ENCODE data around the gene SKOR2.
"Not testable (repeated sequence)": the region's sequence is repeated elsewhere in the genome, so short reads cannot be mapped to it uniquely, and the experiment has no call there.

SKOR2 gene

DNA sequence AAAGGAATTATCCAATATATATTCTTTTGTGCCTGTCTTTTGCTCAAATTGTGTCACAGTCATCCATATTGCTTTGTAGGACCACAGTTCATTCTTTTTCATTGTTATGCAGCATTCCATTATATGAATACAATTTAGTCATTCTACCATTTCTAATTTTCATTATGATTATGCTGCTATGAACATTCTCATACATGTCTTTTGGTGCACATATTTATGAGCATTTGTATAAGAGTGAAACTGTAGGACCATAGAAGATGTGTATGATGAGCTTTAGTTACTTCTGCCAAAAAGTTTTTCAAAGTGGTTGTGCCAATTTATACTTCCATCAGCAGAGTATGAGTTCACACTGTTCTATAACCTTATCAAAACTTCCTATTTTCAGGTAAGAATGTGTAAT, 83.0 kb downstream of the SKOR2 start:
- no peak for DNase-seq (ENCODE audit: low spot score)
- TF ChIP-seq, protein P1, sequence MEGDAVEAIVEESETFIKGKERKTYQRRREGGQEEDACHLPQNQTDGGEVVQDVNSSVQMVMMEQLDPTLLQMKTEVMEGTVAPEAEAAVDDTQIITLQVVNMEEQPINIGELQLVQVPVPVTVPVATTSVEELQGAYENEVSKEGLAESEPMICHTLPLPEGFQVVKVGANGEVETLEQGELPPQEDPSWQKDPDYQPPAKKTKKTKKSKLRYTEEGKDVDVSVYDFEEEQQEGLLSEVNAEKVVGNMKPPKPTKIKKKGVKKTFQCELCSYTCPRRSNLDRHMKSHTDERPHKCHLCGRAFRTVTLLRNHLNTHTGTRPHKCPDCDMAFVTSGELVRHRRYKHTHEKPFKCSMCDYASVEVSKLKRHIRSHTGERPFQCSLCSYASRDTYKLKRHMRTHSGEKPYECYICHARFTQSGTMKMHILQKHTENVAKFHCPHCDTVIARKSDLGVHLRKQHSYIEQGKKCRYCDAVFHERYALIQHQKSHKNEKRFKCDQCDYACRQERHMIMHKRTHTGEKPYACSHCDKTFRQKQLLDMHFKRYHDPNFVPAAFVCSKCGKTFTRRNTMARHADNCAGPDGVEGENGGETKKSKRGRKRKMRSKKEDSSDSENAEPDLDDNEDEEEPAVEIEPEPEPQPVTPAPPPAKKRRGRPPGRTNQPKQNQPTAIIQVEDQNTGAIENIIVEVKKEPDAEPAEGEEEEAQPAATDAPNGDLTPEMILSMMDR (IDR thresholded peaks at IDR 0.05; ENCODE audit: extremely low read depth, missing control alignments): no peak

DNA sequence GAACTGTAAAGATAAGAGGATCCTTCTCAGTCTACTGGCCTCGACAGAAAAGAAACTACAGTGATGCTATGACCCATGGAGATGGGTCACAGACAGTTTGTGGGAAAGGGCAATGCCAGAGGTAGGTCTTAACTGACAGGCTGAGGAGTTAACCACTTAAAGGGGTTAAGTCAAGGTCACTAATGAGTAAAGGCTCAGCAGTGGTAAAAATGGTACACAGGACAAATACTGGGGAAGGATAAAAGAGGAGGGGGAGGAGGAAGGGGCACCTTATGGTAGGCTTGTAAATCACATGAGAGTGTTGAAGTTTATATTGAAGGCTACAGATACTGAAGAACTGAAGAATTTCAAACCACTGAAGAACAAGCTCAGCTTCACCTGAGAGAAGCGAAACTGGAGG, 85.2 kb downstream of the SKOR2 start:
- DNase-seq (ENCODE audit: low spot score): no peak
- TF ChIP-seq, protein P1 (IDR thresholded peaks at IDR 0.05; ENCODE audit: extremely low read depth, missing control alignments): no peak

DNA sequence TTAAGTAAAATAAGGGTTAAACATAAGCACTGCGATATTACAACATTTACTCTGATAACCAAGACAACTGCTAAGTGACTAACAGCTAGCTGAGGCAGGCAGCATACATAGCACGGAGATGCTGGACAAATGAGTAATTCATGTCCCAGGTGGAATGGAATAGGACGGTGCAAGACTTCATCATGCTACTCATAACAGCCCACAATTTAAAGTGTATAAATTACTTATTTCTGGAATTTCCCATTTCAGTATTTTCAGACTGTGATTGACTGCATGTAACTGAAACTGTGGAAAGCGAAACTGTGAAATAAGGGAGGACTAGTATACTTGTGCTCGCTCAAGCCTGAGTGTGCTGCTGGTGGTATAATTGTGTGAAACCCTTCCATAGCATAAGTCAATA, 88.2 kb downstream of the SKOR2 start:
- no peak for DNase-seq (ENCODE audit: low spot score)
- TF ChIP-seq, protein P1 (IDR thresholded peaks at IDR 0.05; ENCODE audit: extremely low read depth, missing control alignments): no peak

DNA sequence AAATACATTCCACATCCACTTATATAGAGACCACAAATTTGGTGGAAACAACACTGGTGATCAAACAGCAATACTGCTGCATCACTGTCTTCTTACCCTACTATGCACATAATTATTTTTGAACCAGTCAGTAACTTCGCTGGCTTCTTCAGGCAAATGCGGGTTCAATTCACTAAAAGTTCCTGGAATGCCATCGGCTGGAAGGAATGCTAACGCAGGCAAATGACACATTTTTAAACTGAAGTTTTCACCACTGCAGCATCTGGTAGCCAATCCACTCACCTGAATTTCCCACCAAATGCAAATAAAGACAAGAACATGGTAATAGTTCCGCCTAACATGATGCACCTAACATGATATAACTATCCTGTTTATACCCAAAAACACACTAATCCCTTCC, 91.2 kb downstream of the SKOR2 start:
- DNase-seq (ENCODE audit: low spot score): no peak
- TF ChIP-seq, protein P1 (IDR thresholded peaks at IDR 0.05; ENCODE audit: extremely low read depth, missing control alignments): no peak

DNA sequence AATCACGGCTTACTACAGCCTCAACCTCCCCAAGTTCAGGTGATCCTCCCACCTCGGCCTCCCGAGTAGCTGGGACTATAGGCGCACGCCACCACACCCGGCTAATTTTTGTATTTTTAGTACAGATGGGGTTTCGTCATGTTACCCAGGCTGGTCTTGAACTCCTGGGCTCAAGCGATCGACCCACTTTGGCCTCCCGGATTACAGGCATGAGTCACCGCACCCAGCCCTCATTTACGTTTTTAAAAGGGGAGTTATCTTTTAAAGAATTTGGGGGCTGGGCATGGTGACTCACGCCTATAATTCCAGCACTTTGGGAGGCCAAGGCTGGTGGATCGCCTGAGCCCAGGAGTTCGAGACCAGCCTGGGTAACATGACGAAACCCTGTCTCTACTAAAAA, 93.1 kb downstream of the SKOR2 start:
- DNase-seq (ENCODE audit: low spot score): not testable (repeated sequence)
